HFF-Myc (cell line): Measurements from ENCODE around the gene ANO3.

Experiments
- DNase-seq: peaks from one replicate; pipeline ENCODE4 v3.0.0-alpha.2; 2011; ENCODE audit warnings: low read depth; ENCODE audit errors: extremely low read depth
- H3K4me3 ChIP-seq: replicated peaks from 2 replicates; pipeline ENCODE4 v1.5.1; 2011; ENCODE audit warnings: low read depth, mild to moderate bottlenecking, control low read depth, low read length
- TF ChIP-seq, protein P1 (sequence below): IDR thresholded peaks from 2 replicates; pipeline ENCODE4 v1.5.1; 2012; ENCODE audit warnings: mild to moderate bottlenecking, low read depth, low read length, control low read depth; ENCODE audit errors: missing control alignments

Gene ANO3

DNA sequence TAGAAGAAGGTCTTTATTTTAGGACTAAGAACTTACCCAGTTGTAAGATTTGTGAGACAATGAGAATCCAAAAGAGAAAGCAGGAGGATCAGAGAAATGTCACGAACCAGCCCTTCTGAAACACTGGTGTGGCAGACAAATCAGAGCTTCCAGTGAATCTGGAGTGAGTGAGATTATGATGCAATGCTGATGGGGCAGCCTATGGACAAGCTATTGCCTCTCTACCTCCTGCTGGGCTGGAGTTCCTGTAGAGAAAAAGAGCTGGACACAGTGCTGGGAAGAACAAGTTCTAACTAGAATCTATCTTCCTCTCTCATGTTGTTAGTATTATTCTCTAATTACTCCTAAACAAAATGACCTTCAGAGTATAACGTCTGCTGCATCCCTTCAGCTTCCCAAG lies 12.0 kb upstream of the ANO3 start:
- DNase-seq: no peak
- TF ChIP-seq, protein P1, sequence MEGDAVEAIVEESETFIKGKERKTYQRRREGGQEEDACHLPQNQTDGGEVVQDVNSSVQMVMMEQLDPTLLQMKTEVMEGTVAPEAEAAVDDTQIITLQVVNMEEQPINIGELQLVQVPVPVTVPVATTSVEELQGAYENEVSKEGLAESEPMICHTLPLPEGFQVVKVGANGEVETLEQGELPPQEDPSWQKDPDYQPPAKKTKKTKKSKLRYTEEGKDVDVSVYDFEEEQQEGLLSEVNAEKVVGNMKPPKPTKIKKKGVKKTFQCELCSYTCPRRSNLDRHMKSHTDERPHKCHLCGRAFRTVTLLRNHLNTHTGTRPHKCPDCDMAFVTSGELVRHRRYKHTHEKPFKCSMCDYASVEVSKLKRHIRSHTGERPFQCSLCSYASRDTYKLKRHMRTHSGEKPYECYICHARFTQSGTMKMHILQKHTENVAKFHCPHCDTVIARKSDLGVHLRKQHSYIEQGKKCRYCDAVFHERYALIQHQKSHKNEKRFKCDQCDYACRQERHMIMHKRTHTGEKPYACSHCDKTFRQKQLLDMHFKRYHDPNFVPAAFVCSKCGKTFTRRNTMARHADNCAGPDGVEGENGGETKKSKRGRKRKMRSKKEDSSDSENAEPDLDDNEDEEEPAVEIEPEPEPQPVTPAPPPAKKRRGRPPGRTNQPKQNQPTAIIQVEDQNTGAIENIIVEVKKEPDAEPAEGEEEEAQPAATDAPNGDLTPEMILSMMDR: no peak
- no peak overlapping the region for H3K4me3 ChIP-seq

DNA sequence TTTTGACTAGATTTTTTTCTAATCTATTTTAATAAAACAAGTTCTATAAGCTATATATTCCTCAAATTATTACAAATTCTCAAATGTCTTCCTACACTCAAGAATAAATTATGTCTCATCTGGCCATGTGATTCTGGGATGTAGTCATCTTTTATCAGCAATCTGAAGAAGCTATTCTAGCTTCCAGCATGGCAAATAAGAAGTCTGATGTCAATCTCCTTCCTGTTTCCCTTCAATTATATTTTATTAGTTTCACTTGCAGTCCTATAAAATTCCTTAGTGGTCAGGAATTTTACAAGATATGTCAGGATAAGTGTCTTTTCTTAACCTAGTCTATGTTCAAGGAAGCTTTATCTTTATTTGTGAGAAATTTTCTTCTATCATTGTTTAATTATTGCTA lies 10.4 kb upstream of the ANO3 start:
- TF ChIP-seq, protein P1: no peak
- DNase-seq: no peak
- no peak overlapping the region for H3K4me3 ChIP-seq

DNA sequence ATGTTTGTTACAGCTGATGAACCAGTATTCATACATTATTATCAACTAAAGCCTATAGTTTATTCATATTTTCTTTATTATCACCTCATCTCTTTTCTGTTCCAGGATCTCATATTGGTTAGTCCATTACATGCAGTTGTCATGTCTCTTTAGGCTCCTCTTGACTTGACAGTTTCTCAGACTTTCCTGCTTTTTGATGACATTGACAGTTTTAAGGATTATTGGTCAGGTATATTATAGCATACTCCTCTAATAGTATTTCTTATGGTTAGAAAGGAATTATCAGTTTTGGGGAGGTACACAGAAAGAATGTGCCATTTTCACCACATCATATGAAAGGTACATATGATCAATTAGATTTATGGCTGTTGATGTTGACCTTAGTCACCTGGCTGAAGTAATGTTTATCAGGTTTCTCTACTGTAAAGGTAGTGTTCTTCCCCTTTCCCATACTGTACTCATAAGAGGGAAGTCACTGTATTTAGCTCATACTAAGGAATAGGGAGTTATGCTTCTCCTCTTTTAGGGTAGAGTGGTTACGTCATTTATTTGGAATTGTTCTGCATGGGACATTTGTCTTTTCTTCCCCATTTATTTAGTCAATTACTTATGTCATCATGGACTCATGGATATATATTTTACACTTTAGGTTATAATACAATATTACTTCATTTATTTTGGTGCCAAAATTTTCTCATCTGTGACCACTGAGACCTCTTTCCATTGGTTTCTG lies 9.4 kb upstream of the ANO3 start:
- H3K4me3 ChIP-seq: no peak overlapping the region
- DNase-seq: no peak
- TF ChIP-seq, protein P1: no peak

DNA sequence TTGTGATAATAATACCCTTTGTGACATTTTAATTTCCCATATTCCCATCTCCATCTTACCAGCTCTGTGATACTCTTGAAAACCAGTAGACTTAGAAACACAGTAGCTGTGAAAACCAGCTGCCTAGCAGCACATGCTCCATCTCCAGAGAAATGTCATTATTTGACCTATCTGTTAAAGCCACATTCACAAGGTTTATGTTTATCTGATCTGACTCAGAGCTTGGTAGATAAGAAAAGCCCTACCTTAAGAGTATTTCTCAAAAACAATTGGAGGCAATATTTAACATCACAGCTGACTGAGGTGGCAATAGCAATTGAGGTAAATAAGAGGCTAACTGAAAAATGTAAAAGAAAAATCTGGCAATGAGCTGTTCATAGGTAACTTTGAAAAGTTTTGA lies 8.1 kb upstream of the ANO3 start:
- no peak overlapping the region for H3K4me3 ChIP-seq
- no peak for DNase-seq
- TF ChIP-seq, protein P1: no peak

DNA sequence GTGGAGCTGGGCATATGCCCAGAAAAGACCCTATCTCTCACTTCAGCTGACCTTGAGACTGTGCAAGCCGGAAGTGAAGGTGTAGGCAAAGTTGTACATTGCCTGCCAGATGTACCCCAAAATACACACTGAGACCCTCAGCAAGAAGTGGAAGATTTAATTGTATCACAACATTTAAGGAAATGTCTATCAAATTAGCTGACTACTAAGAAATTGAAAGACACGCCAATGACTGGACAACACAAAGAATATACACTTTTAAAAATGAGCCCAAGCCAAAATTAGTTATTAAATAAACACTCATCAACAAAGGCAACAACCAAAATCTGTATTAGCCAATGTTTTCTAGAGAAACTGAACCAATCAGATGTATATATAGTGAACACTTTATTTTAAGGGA lies 7.7 kb upstream of the ANO3 start:
- TF ChIP-seq, protein P1: no peak
- no peak overlapping the region for H3K4me3 ChIP-seq

DNA sequence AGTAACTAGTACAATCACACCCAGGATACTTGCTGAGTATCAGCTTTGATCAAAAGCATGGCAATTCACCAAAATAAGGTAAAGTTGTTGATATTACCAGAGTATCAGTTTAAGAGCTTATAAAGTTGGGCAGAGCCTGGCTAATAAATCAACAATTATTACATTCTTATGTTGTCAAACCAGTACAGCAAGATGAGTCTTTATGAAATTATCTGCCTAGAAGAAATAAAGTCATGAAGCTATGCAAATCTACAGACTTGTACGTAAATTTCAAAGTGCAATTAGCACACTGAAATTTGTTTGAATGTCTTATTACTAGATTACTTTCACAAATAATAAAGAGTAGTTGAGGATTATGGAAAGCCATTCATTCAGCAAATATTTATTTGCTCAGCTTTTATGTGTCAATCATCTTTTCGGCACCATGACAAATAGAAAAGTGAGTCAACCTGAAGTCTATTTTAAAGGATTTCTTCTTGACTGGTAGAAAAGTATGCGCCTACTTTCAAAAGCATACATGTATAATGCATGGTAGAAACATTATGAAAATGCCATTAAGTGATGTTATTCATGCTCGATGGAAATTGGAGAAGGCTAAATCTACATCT lies 5.0 kb upstream of the ANO3 start:
- TF ChIP-seq, protein P1: no peak
- no peak overlapping the region for H3K4me3 ChIP-seq
- no peak for DNase-seq

More for the DNA sequence above, 7.7 kb upstream of the ANO3 start:
- no peak for DNase-seq
